ENCODE results near the gene CEP126.

GRCh38 chr11:101945448-101945847, 30.6 kb downstream of the CEP126 start:
- TF ChIP-seq ZBTB21 (tag by site-specific recombination; IDR thresholded peaks at IDR 0.05) (no peak), ZBTB49 (tag by site-specific recombination; IDR thresholded peaks at IDR 0.05; ENCODE audit: low read depth) (no peak), CTCF (tag by site-specific recombination; IDR thresholded peaks at IDR 0.05) (no peak), ZNF561 (tag by site-specific recombination; IDR thresholded peaks at IDR 0.05; ENCODE audit: borderline replicate concordance) (no peak), BCL6B (tag by site-specific recombination; IDR thresholded peaks at IDR 0.05) (no peak), ZNF747 (tag by site-specific recombination; IDR thresholded peaks at IDR 0.05) (no peak), ZNF121 (tag by site-specific recombination; IDR thresholded peaks at IDR 0.05) (no peak), PRDM10 (tag by site-specific recombination; IDR thresholded peaks at IDR 0.05) (no peak)

Measured in HEK293 (cell line).